Activated CD8-positive, alpha-beta T cell treated with anti-CD3 and anti-CD28 coated beads, Interleukin-2, amount 10 ng/mL, durations not matched to agents 7 days and 5 days (primary cell): Measurements from ENCODE around the gene SPRR3. TPM values are rescaled to one million over a fixed set of nuclear protein-coding genes. Genes with fewer than 3 reads are reported as not detected.
"Not testable (repeated sequence)": the region's sequence is repeated elsewhere in the genome, so short reads cannot be mapped to it uniquely, and the experiment has no call there.

Source experiments
- ATAC-seq: fragments of 150-1000 bp; cut with Tn5 transposase; one replicate; pipeline ENCODE4 v1.10.0; 2021; ENCODE audit warnings: moderate library complexity
- CTCF ChIA-PET: fragments of 350-600 bp; sonication (Branson Sonifier 250); formaldehyde crosslinking; loops from one replicate; lab custom pipeline; 2021; ENCODE audit warnings: antibody characterized with exemption; lab: Charles Lee
- POLR2A ChIA-PET: fragments of 350-600 bp; sonication (Branson Sonifier 250); formaldehyde crosslinking; loops from one replicate; lab custom pipeline; 2021; ENCODE audit warnings: antibody characterized with exemption; lab: Charles Lee
- DNase-seq: peaks from one replicate; pipeline ENCODE4 v3.0.0-alpha.2; 2020
- H3K27ac Mint-ChIP-seq: one replicate; pipeline ENCODE4 v1.8.0; 2021; ENCODE audit warnings: mild to moderate bottlenecking, mixed read lengths
- H3K27me3 Mint-ChIP-seq: one replicate; pipeline ENCODE4 v1.8.0; 2021; ENCODE audit warnings: low read depth, mixed read lengths
- H3K36me3 Mint-ChIP-seq: one replicate; pipeline ENCODE4 v1.8.0; 2021; ENCODE audit warnings: low read depth, mixed read lengths
- H3K4me1 Mint-ChIP-seq: one replicate; pipeline ENCODE4 v1.8.0; 2021; ENCODE audit warnings: low read depth, mixed read lengths
- H3K4me3 Mint-ChIP-seq: one replicate; pipeline ENCODE4 v1.8.0; 2021; ENCODE audit warnings: mild to moderate bottlenecking, mixed read lengths
- H3K9me3 Mint-ChIP-seq: one replicate; pipeline ENCODE4 v1.8.0; 2022; ENCODE audit warnings: mixed read lengths; ENCODE audit not compliant: insufficient read depth
- total RNA-seq, 2 experiments: library from RNA; stranded (reverse); gene quantifications; one replicate each; pipeline ENCODE4 v1.2.3, GENCODE V29; 2021

Gene SPRR3
- total RNA-seq, 2 experiments from 2014 or later, result not detected

DNA sequence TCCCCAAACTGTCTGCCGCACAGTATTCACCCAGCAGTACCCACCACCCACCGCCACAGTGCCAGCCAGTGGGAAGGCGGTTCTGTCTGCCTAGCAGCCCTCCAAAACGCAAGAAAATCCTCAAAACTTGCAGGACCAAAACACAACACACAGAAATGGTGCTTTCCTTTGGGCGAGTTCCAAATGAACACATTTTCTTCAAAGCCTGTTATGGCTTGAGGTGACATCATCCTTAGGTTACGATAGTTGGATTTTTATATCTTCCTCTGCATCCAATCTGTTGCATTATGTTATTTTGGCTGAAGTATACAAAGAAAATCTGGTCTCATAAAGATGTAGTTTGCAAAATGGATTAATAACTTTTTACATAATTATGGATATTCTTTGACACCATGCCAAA lies 8.4 kb upstream of the SPRR3 start:
- Mint-ChIP-seq H3K4me3 (no peak overlapping the region), H3K36me3 (no peaks in the 10 kb centered on the region), H3K9me3 (no peaks in the 10 kb centered on the region), H3K27ac (no peak overlapping the region), H3K4me1 (no peaks in the 10 kb centered on the region), H3K27me3 (peaks cover 9% of the 10 kb centered on the region)
- ATAC-seq (no peak), DNase-seq (no peak)
- POLR2A ChIA-PET, result no interaction called here
- CTCF ChIA-PET, result no interaction called here

DNA sequence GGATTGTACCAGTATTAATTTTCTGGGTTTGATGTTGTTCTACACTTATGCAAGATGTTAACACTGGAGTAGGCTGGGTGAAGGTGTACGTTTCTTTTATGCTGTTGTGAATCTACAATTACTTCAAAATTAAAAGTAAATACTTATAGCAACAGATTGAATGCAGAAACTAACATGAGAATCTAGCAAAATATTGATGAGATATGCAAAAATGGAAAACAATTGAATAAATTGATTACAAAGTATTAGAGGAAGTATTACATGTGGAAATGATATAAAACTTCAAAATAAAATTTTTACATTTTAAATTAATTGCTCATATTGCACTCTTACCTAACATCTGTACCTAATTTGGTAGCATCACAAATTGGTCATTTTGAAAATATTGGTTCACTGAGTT lies 5.7 kb upstream of the SPRR3 start:
- no peak for ATAC-seq
- H3K27ac Mint-ChIP-seq, result no peak overlapping the region
- DNase-seq, result no peak
- H3K4me1 Mint-ChIP-seq, result no peaks in the 10 kb centered on the region
- ChIA-PET POLR2A (no interaction called here), CTCF (no interaction called here)
- peaks cover 10% of the 10 kb centered on the region for H3K27me3 Mint-ChIP-seq
- H3K4me3 Mint-ChIP-seq, result no peak overlapping the region
- H3K36me3 Mint-ChIP-seq, result no peaks in the 10 kb centered on the region
- H3K9me3 Mint-ChIP-seq, result no peaks in the 10 kb centered on the region

DNA sequence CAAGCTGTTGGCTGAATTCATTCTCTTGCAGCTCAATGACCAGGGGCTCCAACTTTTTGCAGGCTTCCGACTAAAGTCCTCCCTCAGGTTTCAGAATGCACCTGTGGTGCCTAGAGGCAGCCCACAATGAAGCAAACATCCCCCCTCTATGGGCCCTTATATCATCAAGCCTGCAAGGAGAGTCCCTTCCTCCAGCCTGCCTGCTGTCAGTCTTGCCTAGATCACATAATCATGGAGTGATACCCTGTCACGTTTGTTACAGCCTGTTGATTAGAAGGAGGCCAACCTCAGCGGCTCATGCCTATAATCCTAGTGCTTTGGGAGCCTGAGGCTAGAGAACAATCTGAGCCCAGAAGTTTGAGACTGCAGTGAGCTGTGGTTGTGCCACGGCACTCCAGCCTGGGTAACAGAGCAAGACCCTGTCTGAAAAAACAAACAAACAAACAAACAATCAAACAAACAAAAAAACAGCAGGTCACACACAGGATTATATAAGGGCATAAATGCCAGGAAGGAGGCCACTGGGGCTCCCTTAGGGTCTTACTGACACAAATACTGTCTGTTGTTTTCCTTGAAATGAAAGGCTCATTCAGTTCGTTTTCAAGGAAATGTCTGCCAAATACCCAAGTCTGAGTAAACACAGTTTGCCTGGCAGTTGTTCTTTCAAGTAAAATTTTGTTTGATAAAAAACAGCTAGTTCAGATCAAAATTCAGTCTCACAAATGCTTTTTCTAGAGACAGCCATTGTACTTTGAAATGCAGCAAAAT lies 4.7 kb upstream of the SPRR3 start:
- ChIA-PET POLR2A (no interaction called here), CTCF (no interaction called here)
- H3K27ac Mint-ChIP-seq, result no peak overlapping the region
- peaks cover 10% of the 10 kb centered on the region for H3K27me3 Mint-ChIP-seq
- H3K9me3 Mint-ChIP-seq, result no peaks in the 10 kb centered on the region
- H3K4me3 Mint-ChIP-seq, result no peak overlapping the region
- H3K36me3 Mint-ChIP-seq, result no peaks in the 10 kb centered on the region
- no peaks in the 10 kb centered on the region for H3K4me1 Mint-ChIP-seq
- ATAC-seq, result no peak
- DNase-seq, result no peak

DNA sequence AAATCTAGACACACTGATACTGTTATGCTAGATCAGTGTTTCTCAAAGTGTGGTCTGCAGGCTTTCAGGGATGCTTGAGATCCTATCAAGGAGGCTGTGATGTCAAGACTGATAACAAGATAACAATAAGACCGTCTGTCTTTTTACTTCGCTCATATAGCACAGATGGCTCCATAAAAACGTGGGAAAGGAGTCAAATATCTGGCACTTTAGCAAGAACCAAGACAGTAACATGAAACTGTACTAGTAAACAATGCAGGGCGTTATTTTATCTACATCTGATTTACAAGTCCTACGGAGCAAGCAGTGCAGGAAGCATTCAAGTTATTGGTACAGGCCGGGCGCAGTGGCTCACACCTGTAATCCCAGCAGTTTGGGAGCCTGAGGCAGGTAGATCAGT lies 3.6 kb upstream of the SPRR3 start:
- Mint-ChIP-seq H3K36me3 (no peaks in the 10 kb centered on the region), H3K4me3 (no peak overlapping the region), H3K9me3 (no peaks in the 10 kb centered on the region), H3K27me3 (peaks cover 10% of the 10 kb centered on the region), H3K4me1 (no peaks in the 10 kb centered on the region), H3K27ac (no peak overlapping the region)
- no peak for DNase-seq
- ATAC-seq, result no peak
- ChIA-PET POLR2A (no interaction called here), CTCF (no interaction called here)

DNA sequence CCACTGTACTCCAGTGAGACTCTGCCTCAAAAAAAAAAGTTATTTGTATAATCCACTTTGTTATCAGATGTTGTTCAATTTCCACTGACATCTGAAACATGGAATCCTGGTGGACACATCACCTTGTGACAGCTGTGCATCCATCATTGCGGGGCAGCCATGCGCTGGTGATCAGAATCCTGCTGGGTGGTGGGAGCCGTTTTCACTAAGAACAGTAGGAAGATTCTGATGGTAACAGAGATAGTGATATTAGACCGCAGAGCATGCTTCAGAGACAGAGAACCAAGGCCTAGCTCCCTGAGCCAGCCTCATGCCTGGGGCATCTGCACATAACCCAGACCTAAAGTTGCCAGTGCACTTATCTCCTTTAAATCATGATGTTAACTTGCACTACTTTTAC lies 3.1 kb upstream of the SPRR3 start:
- Mint-ChIP-seq H3K27ac (no peak overlapping the region), H3K9me3 (no peaks in the 10 kb centered on the region), H3K4me1 (no peaks in the 10 kb centered on the region), H3K36me3 (no peaks in the 10 kb centered on the region), H3K4me3 (no peak overlapping the region), H3K27me3 (peaks cover 7% of the 10 kb centered on the region)
- ATAC-seq (no peak), DNase-seq (no peak)
- ChIA-PET CTCF (no interaction called here), POLR2A (no interaction called here)

DNA sequence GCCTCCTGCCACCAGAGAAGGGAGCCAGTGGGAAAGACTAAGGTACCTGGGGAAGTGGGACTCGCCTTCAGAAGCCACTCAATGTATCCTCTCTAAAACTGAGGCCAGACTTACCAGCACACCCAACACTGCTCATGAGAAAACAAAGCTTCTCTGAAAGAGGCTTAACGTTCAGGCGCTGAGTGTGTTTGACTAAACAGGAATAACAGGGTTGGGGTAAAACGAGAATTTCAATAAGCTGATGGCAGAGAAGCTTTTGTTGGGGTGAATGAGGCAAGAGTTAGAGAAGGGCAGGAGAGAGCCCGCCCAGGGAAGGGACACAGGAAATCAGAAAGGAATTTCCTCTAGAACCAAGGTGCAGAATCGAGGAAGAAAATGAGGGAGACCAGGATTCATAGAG lies 1.7 kb upstream of the SPRR3 start:
- H3K27me3 Mint-ChIP-seq, result peaks cover 7% of the 10 kb centered on the region
- POLR2A ChIA-PET, result no interaction called here
- no peaks in the 10 kb centered on the region for H3K36me3 Mint-ChIP-seq
- DNase-seq, result no peak
- no peak overlapping the region for H3K4me3 Mint-ChIP-seq
- no peaks in the 10 kb centered on the region for H3K9me3 Mint-ChIP-seq
- H3K27ac Mint-ChIP-seq, result no peak overlapping the region
- no peak for ATAC-seq
- no peaks in the 10 kb centered on the region for H3K4me1 Mint-ChIP-seq
- CTCF ChIA-PET, result no interaction called here

DNA sequence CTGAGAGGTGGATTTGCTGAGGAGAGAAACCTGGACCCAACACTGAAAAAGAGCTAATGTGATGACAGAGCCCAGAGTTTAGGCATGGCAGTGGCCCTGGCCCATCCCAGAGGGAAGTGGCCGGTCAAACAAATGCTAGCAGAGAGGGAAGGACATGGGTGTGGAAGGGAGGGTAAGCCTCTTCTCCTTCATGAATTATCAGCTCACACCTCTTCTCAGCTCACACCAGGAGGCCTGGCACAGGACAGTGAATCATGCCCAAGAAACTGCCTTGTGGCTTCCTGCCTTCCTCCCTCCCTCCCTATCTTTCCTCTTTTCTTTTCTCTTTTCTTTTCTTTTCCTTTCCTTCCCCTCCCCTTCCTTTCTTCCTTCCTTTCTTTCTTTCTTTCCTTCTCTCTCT lies 1.3 kb upstream of the SPRR3 start:
- Mint-ChIP-seq H3K27ac (no peak overlapping the region), H3K27me3 (peaks cover 7% of the 10 kb centered on the region), H3K9me3 (no peaks in the 10 kb centered on the region), H3K36me3 (no peaks in the 10 kb centered on the region), H3K4me1 (no peaks in the 10 kb centered on the region), H3K4me3 (no peak overlapping the region)
- ChIA-PET CTCF (no interaction called here), POLR2A (no interaction called here)
- ATAC-seq (no peak), DNase-seq (no peak)

DNA sequence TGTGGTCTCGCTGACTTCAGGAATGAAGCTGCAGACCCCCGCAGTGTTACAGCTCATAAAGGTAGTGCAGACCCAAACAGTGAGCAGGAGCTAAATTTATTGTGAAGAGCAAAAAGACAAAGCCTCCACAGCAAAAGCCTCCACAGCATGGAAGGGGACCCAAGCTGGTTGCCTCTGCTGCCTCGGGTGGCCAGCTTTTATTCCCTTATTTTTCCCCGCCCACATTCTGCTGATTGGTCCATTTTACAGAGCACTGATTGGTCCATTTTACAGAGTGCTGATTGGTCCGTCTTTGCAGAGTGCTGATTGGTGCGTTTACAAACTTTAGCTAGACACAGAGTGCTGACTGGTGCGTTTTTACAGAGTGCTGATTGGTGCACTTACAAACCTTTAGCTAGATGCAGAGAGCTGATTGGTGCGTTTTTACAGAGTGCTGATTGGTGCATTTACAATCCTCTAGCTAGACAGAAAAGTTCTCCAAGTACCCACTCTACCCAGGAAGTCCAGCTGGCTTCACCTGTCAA lies 9.7 kb downstream of the SPRR3 start:
- H3K27me3 Mint-ChIP-seq, ATAC-seq, DNase-seq, H3K9me3 Mint-ChIP-seq, H3K27ac Mint-ChIP-seq, H3K4me1 Mint-ChIP-seq, H3K4me3 Mint-ChIP-seq, H3K36me3 Mint-ChIP-seq, CTCF ChIA-PET, POLR2A ChIA-PET: not testable (repeated sequence)

DNA sequence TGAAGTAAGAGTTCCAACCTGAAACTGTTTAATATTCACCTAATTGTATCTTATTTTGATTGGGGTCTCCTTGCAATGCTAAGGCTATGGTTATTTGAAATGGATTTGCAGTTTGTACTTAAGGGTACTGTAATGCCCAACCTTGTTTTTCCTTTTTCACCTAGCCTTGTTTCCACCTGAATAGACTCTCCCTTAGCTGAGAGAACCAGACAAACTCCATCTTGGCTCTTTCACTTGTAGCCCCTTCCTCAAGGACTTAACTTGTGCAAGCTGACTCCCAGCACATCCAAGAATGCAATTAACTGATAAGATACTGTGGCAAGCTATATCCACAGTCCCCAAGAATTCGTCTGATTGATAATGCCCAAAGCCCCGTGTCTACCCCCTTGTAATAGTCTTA lies 20.3 kb downstream of the SPRR3 start:
- ATAC-seq, CTCF ChIA-PET, DNase-seq, H3K4me3 Mint-ChIP-seq, H3K9me3 Mint-ChIP-seq, POLR2A ChIA-PET, H3K36me3 Mint-ChIP-seq, H3K4me1 Mint-ChIP-seq, H3K27ac Mint-ChIP-seq: not testable (repeated sequence)
- H3K27me3 Mint-ChIP-seq, result peaks cover 15% of the 10 kb centered on the region

DNA sequence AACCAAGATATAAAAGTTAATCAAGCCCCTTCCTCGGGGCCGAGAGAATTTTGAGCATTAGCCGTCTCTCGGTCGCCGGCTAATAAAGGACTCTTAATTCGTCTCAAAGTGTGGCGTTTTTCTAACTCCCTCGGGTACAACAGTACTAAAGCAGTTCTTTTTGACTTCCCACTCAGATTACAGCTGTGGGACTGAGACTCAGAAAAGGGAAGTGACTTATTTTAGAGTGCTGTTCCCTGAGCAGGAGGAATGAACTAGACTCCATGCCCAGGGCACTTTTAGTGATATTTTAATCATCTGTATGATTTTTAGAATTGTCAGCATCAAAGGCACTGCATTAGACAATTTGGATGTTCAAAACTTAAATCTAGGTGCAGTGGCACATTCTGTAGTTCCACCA lies 20.8 kb downstream of the SPRR3 start:
- CTCF ChIA-PET, H3K4me3 Mint-ChIP-seq, POLR2A ChIA-PET, H3K36me3 Mint-ChIP-seq, ATAC-seq, H3K4me1 Mint-ChIP-seq, H3K9me3 Mint-ChIP-seq, H3K27ac Mint-ChIP-seq, DNase-seq: not testable (repeated sequence)
- peaks cover 15% of the 10 kb centered on the region for H3K27me3 Mint-ChIP-seq

DNA sequence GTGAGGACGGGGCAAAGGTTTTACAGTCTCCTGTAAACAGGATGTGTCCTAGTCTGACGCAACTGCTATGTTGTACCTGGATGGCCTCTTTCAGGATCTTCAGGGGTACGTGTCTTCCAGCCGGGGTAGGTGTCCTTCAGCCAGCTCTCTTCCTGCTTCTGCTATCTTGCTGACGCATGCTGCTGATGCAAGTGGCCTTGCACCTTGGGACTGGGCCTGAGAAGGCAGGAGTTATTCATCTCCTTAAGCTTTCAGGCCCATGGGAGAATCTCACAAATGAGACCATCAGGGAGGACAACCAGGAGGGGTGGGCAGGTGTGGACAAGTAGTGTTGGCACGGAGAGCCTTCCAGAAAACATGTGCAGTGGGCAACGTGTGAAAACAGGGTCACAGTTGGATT lies 21.6 kb downstream of the SPRR3 start:
- Mint-ChIP-seq H3K9me3 (no peaks in the 10 kb centered on the region), H3K4me1 (no peaks in the 10 kb centered on the region), H3K36me3 (no peaks in the 10 kb centered on the region), H3K27me3 (peaks cover 15% of the 10 kb centered on the region), H3K4me3 (no peak overlapping the region), H3K27ac (no peak overlapping the region)
- ATAC-seq (no peak), DNase-seq (no peak)
- CTCF ChIA-PET, result no interaction called here
- POLR2A ChIA-PET, result no interaction called here

DNA sequence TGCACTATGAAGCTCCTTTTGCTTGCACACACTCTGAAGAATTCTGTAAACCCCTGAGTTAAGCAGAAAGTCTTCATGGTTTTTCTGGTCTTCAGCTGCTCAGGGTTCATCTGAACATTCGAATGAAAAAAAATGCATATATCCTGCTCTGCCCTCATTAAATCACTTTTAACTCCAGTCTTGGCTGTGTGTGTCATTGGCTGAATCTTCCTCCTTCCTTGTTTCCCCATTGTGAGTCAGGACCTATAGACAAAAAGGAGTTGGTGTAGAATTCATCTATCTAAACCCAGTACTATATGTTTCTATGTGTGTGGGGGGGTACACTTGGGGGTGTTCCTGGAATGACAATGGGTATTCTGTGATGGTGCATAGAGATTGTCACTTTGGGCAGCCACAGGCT lies 22.9 kb downstream of the SPRR3 start:
- ATAC-seq, result no peak

DNA sequence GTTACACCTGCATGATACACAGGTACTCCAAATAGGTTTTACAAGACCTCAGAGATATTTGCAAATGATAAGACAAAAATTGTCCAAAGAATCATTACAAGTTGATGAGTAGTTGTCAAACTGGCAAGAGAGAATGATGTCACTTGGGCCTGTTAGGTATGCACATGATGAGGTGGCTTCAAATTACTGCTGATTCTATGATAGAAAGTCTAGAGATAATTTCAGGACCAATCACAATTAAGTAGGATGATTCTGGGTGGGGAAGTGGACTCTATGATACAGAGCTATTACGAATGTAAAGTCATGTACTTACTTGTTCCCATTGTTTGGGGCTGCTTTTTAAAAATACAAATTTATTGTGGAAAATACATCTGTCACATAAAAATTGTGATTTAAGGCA lies 24.2 kb downstream of the SPRR3 start:
- no peak overlapping the region for H3K4me3 Mint-ChIP-seq
- H3K4me1 Mint-ChIP-seq, result no peaks in the 10 kb centered on the region
- ATAC-seq (no peak), DNase-seq (no peak)
- POLR2A ChIA-PET, result no interaction called here
- no peaks in the 10 kb centered on the region for H3K36me3 Mint-ChIP-seq
- H3K27ac Mint-ChIP-seq, result no peak overlapping the region
- CTCF ChIA-PET, result no interaction called here
- H3K27me3 Mint-ChIP-seq, result peaks cover 11% of the 10 kb centered on the region
- no peaks in the 10 kb centered on the region for H3K9me3 Mint-ChIP-seq

More for the DNA sequence above, 22.9 kb downstream of the SPRR3 start:
- Mint-ChIP-seq H3K4me3 (no peak overlapping the region), H3K9me3 (no peaks in the 10 kb centered on the region), H3K27ac (no peak overlapping the region), H3K36me3 (no peaks in the 10 kb centered on the region), H3K4me1 (no peaks in the 10 kb centered on the region), H3K27me3 (peaks cover 15% of the 10 kb centered on the region)
- no peak for DNase-seq
- ChIA-PET CTCF (no interaction called here), POLR2A (no interaction called here)
